AG04449 (cell line): ENCODE results near the gene ATP2B1.

Source experiments
- CTCF ChIA-PET: fragments of 350-600 bp; formaldehyde crosslinking; extraction: SDS; loops from one replicate; lab custom pipeline; 2021; ENCODE audit warnings: antibody characterized with exemption; lab: Yijun Ruan, JAX
- POLR2A ChIA-PET: fragments of 400-600, 350-600 bp; formaldehyde crosslinking; extraction: SDS; loops from one replicate; lab custom pipeline; 2020; ENCODE audit warnings: antibody characterized with exemption, inconsistent platforms; lab: Yijun Ruan, JAX
- DNase-seq: peaks from one replicate; pipeline ENCODE4 v3.0.0-alpha.2; 2010; ENCODE audit warnings: low read depth, low spot score
- H3K4me3 ChIP-seq: 2 replicates; pipeline ENCODE4 v1.5.1; 2011; ENCODE audit warnings: low read depth, mild to moderate bottlenecking, control low read depth, low read length
- TF ChIP-seq, protein P1 (sequence below): IDR thresholded peaks from one replicate; pipeline ENCODE4 v1.5.1; 2011; ENCODE audit warnings: mild to moderate bottlenecking, moderate library complexity, low read length, control low read depth, inconsistent platforms; ENCODE audit not compliant: insufficient read depth; ENCODE audit errors: missing control alignments

ATP2B1 gene

DNA sequence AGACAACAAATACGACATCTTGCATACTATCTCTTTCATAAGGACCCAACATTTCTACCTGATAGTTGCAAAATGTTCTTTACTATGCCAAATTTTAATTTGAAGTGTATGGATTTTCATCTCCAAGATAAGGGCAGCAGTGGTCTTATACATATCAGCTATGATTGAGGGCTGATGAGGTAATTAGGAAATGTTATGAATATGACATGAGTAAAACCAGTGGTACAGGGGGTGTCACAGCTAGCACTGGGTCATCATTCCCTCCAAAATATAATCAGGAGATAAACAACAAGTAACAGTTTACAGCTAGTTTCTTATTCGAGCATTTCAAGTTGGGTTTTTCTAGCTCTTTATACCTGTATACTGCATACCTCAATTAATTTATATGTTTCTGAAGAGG is 35.0 kb downstream of the ATP2B1 start:
- DNase-seq: no peak
- ChIA-PET POLR2A (no interaction called here), CTCF (interaction anchor here (1.3 kb wide), 1 partner anchor 11 kb away, joined by 3 read pairs; no protein-coding TSS in a partner anchor)
- no peak overlapping the region for H3K4me3 ChIP-seq
- TF ChIP-seq, protein P1, sequence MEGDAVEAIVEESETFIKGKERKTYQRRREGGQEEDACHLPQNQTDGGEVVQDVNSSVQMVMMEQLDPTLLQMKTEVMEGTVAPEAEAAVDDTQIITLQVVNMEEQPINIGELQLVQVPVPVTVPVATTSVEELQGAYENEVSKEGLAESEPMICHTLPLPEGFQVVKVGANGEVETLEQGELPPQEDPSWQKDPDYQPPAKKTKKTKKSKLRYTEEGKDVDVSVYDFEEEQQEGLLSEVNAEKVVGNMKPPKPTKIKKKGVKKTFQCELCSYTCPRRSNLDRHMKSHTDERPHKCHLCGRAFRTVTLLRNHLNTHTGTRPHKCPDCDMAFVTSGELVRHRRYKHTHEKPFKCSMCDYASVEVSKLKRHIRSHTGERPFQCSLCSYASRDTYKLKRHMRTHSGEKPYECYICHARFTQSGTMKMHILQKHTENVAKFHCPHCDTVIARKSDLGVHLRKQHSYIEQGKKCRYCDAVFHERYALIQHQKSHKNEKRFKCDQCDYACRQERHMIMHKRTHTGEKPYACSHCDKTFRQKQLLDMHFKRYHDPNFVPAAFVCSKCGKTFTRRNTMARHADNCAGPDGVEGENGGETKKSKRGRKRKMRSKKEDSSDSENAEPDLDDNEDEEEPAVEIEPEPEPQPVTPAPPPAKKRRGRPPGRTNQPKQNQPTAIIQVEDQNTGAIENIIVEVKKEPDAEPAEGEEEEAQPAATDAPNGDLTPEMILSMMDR: no peak

DNA sequence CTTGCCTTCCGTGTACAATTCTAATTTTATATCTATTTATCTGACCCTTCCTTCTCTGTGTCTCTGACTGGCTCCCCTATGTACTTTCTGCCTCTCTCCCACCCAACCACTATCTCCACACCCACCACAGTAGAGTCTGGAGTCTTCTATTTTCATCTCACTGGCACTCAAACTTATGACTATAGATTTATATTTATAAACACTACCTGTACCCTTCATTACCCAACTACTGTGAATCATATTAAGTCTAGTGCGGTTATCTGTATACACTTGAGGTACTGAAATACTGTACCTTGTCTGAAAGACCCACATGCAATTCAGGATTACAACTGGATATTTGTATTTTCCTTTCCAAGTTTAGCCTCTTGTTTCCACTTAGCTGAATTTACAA is 36.1 kb downstream of the ATP2B1 start:
- H3K4me3 ChIP-seq: no peak overlapping the region
- ChIA-PET POLR2A (no interaction called here), CTCF (no interaction called here)
- no peak for DNase-seq
- TF ChIP-seq, protein P1: no peak

DNA sequence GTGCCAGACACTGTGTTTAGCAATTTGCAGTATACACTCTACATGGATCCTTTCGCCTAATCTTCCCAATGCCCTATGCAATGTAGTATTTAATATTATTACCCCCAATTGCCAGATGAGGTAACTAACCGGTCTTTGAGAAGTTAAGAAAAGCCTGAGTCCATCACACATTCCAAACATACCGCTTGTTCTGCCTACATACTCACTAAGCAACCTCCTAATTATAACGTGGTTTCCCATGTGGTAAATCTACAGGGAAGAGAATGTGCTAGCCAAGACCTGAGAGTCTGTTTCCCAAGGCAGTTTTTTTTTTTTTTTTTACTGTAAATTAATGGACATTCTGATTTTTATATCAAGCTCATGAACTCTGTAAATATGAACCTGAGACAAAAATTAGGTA is 37.2 kb downstream of the ATP2B1 start:
- CTCF ChIA-PET: no interaction called here
- H3K4me3 ChIP-seq: no peak overlapping the region
- POLR2A ChIA-PET: no interaction called here
- DNase-seq: peak; percentile 70
- TF ChIP-seq, protein P1: no peak

DNA sequence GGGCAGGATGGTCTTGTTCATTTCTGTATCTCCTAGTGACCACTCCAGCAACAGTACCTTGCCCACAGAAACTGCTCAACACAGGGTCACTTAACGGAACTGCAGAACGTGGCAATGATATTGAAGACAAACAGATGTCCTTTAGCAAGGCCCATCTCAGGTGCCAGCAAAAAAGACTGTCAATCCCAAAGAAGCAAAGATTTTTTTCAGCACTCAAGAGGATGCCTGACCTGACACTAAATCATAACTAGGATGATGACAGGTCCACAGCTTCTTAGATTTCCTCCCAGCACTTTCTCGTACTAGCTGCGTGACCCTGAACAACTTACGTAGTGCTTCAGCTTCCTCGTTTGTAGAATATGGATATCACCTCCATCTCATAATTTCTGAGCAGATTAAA is 39.4 kb downstream of the ATP2B1 start:
- ChIA-PET POLR2A (no interaction called here), CTCF (interaction anchor here (2.0 kb wide), 1 partner anchor 10 kb away, joined by 5 read pairs; no protein-coding TSS in a partner anchor)
- TF ChIP-seq, protein P1: no peak
- DNase-seq: no peak
- H3K4me3 ChIP-seq: no peak overlapping the region

DNA sequence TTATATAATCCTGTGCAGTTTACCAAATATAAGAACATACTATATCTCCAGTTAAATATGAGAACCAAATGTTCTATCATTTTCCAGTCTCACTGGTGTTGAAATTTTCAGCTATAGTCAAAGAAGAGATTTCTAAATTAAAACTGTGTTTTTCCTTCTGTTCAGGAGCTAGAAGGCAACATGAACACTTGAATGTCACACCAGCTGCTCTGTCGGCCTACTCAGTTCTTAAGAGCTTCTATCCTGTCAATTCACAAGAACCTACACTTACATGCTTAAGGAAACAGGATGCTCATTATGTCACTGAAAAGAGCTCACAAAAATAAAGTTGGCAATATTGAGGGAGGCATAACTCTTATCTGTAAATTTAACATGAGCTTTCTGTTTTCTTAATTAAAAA is 43.1 kb downstream of the ATP2B1 start:
- ChIA-PET POLR2A (no interaction called here), CTCF (no interaction called here)
- no peak overlapping the region for H3K4me3 ChIP-seq
- no peak for DNase-seq
- TF ChIP-seq, protein P1: no peak

DNA sequence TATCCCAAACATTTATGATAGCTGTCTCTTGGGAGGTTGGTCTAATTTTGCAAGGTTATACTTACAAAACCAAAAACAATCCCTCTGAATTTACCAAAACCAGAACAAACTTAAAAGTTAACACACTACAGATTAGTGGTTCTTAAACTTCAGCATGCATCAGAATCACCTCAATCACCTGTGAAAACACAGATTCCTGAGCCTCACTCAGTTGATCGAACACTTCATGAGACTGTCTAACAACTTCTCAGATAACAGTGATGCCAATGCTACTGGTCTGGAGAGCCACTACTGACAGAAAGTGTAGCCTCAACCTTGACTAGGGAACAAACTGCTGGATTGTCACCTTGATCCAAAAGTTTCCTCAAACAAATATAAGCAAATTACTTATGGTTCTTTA is 44.2 kb downstream of the ATP2B1 start:
- TF ChIP-seq, protein P1: no peak
- H3K4me3 ChIP-seq: no peak overlapping the region
- no peak for DNase-seq
- POLR2A ChIA-PET: no interaction called here
- CTCF ChIA-PET: no interaction called here
